GM12878 (cell line): ENCODE data around the gene MMP10. TPM values are rescaled to one million over a fixed set of nuclear protein-coding genes. Genes with fewer than 3 reads are reported as not detected.

Experiments
- ATAC-seq: fragments of 200-7000 bp; cut with Tn5 transposase; 3 replicates; pipeline ENCODE4 v1.9.1; 2020; ENCODE audit warnings: mild to moderate bottlenecking, moderate library complexity
- BruUV-seq: library from RNA; stranded (reverse); fragments of 400-500 nt; replicated peaks from 2 replicates; lab custom pipeline; 2021; lab: Mats Ljungman, UMichigan
- CTCF ChIA-PET: fragments of 300-600 bp; sonication (Branson Sonifier 250); formaldehyde crosslinking; extraction: SDS; loops from one replicate; lab custom pipeline; 2021; ENCODE audit warnings: inconsistent platforms; lab: Yijun Ruan, JAX
- POLR2A ChIA-PET: fragments of 350-600 bp; formaldehyde crosslinking; extraction: SDS; loops from one replicate; lab custom pipeline; 2021; ENCODE audit warnings: inconsistent platforms; lab: Charles Lee
- RAD21 ChIA-PET: fragments of 300-600 bp; sonication (Branson Sonifier 250); formaldehyde crosslinking; loops from one replicate; lab custom pipeline; 2023; ENCODE audit warnings: antibody characterized with exemption; ENCODE audit not compliant: unreplicated experiment; lab: Charles Lee
- SMC1A ChIA-PET: fragments of 300-600 bp; sonication (Branson Sonifier 250); formaldehyde crosslinking; loops from one replicate; lab custom pipeline; 2023; ENCODE audit not compliant: unreplicated experiment, uncharacterized antibody; lab: Charles Lee
- DNase-seq: peaks from one replicate; pipeline ENCODE4 v3.0.0-alpha.2; 2011; ENCODE audit warnings: low read depth, low spot score
- FAIRE-seq: peaks from 3 replicates; lab custom pipeline; 2011; peaks lifted over from hg19 to GRCh38; lab: Jason Lieb, UNC
- H2AFZ ChIP-seq: 2 replicates; pipeline ENCODE4 v1.6.0; 2011; ENCODE audit warnings: low read depth, low read length, control low read depth; ENCODE audit not compliant: control insufficient read depth
- H3K27ac ChIP-seq: 2 replicates; pipeline ENCODE4 v1.5.1; 2011; ENCODE audit warnings: control low read depth; ENCODE audit not compliant: control insufficient read depth, insufficient read depth
- H3K27me3 ChIP-seq, 2 experiments: replicated peaks in 1 of 2; 2 replicates each; pipeline versions ENCODE4 v1.6.0 to v1.6.1; 2011; ENCODE audit warnings: low read length in 1 of 2; ENCODE audit not compliant: control insufficient read depth in 2 of 2, insufficient read depth in 2 of 2
- H3K36me3 ChIP-seq, 2 experiments: 2 replicates each; pipeline ENCODE4 v1.5.1; 2011; ENCODE audit warnings: low read length in 1 of 2; ENCODE audit not compliant: control insufficient read depth in 2 of 2, insufficient read depth in 2 of 2
- H3K4me1 ChIP-seq: 2 replicates; pipeline ENCODE4 v1.6.1; 2011; ENCODE audit warnings: mild to moderate bottlenecking, low read length, moderate library complexity, mixed read lengths; ENCODE audit not compliant: control insufficient read depth, insufficient read depth
- H3K4me2 ChIP-seq: 2 replicates; pipeline ENCODE4 v1.6.0; 2011; ENCODE audit warnings: control low read depth; ENCODE audit not compliant: control insufficient read depth, insufficient read depth
- H3K4me3 ChIP-seq: fragments of 200-600 bp; sonication (generic); 2 replicates; pipeline ENCODE4 v1.5.1; 2016
- H3K79me2 ChIP-seq: 2 replicates; pipeline ENCODE4 v1.6.0; 2011; ENCODE audit warnings: low read length; ENCODE audit not compliant: control insufficient read depth, insufficient read depth
- H3K9ac ChIP-seq: 2 replicates; pipeline ENCODE4 v1.8.0; 2011; ENCODE audit warnings: low read length, control low read depth, mixed read lengths; ENCODE audit not compliant: control insufficient read depth, insufficient read depth
- H3K9me3 ChIP-seq: replicated peaks from 3 replicates; pipeline ENCODE4 v1.5.1; 2011; ENCODE audit warnings: mild to moderate bottlenecking, low read length; ENCODE audit not compliant: control insufficient read depth, insufficient read depth
- H4K20me1 ChIP-seq: 2 replicates; pipeline ENCODE4 v1.6.0; 2011; ENCODE audit not compliant: control insufficient read depth, insufficient read depth
- CBFB ChIP-seq: IDR thresholded peaks from 2 replicates; pipeline ENCODE4 v1.6.1; 2016; ENCODE audit warnings: antibody characterized with exemption, low read depth
- EZH2 ChIP-seq: IDR thresholded peaks from 2 replicates; pipeline ENCODE4 v1.6.1; 2012; ENCODE audit warnings: low read depth, mild to moderate bottlenecking, control low read depth, inconsistent platforms, low read length, borderline replicate concordance; ENCODE audit not compliant: control insufficient read depth
- GATAD2B ChIP-seq: fragments of 450-650 bp; conservative IDR thresholded peaks from 2 replicates; pipeline ENCODE4 v1.6.1; 2017; ENCODE audit warnings: low read depth, mild to moderate bottlenecking, moderate library complexity
- IKZF2 ChIP-seq, 2 experiments: fragments of 450-650 bp; IDR thresholded peaks; 2 replicates each; pipeline ENCODE4 v1.6.1; 2017; ENCODE audit warnings: mild to moderate bottlenecking in 2 of 2, moderate library complexity in 2 of 2
- NFYB ChIP-seq: IDR thresholded peaks from 2 replicates; pipeline ENCODE4 v1.6.1; 2011; ENCODE audit warnings: low read depth, mild to moderate bottlenecking, low read length, improper control_type of control experiment, moderate library complexity; ENCODE audit not compliant: insufficient read depth
- POLR2AphosphoS5 ChIP-seq: IDR thresholded peaks from 2 replicates; pipeline ENCODE4 v1.6.1; 2011; ENCODE audit warnings: mild to moderate bottlenecking, low read length, inconsistent platforms
- RELA ChIP-seq: fragments of 450-650 bp; IDR thresholded peaks from 2 replicates; pipeline ENCODE4 v1.8.0; 2014; ENCODE audit warnings: borderline replicate concordance; ENCODE audit not compliant: partially characterized antibody
- REST ChIP-seq: IDR thresholded peaks from 2 replicates; pipeline ENCODE4 v1.6.1; 2012; ENCODE audit warnings: mild to moderate bottlenecking, low read depth, low read length
- SMAD5 ChIP-seq: IDR thresholded peaks from 2 replicates; pipeline ENCODE4 v1.6.1; 2016; ENCODE audit warnings: antibody characterized with exemption, low read depth
- YBX1 ChIP-seq: fragments of 450-650 bp; IDR thresholded peaks from 2 replicates; pipeline ENCODE4 v1.6.1; 2016; ENCODE audit warnings: antibody characterized with exemption
- YY1 ChIP-seq: IDR thresholded peaks from 2 replicates; pipeline ENCODE4 v1.6.1; 2011; ENCODE audit warnings: low read depth, mild to moderate bottlenecking, low read length
- ZNF207 ChIP-seq: fragments of 450-650 bp; IDR thresholded peaks from 2 replicates; pipeline ENCODE4 v1.6.1; 2014; ENCODE audit warnings: antibody characterized with exemption, mild to moderate bottlenecking, borderline replicate concordance
- ZNF592 ChIP-seq: fragments of 450-650 bp; IDR thresholded peaks from 2 replicates; pipeline ENCODE4 v1.6.1; 2017; ENCODE audit warnings: mild to moderate bottlenecking, moderate library complexity
- in situ Hi-C: fragments of 300-500 bp; cut with MboI; formaldehyde crosslinking; loops from 9 replicates; pipeline ENCODE4 v1.14.3; 2018; ENCODE audit warnings: mixed read lengths
- intact Hi-C: fragments of 100-400 bp; cut with micrococcal nuclease; formaldehyde crosslinking; loops from one replicate; pipeline ENCODE4 v1.14.2; 2022; ENCODE audit not compliant: unreplicated experiment
- polyA plus RNA-seq, 11 experiments: library from polyadenylated mRNA; depleted of rRNA in 4 of 11; unstranded in 6 of 11; stranded (reverse) in 5 of 11; fragments of >200 nt; fragmentation: Nextera tagmentation in 4 of 11; fragmentation: Illumina TruSeq in 1 of 11; extraction: Ambion mirVana in 4 of 11; extraction: Trizol in 1 of 11; gene quantifications; 1 replicate in 1 of 11; 2 replicates in 10 of 11; pipeline versions ENCODE4 v1.2.1 to v1.2.3, GENCODE V29; 2011 to 2016; ENCODE audit warnings: inconsistent platforms in 2 of 11, missing spikeins in 2 of 11, low read depth in 1 of 11
- total RNA-seq, 4 experiments: library from RNA; depleted of rRNA in 3 of 4; stranded (reverse); fragments of >200 nt in 3 of 4; fragmentation: Illumina TruSeq in 1 of 4; extraction: Trizol in 1 of 4; gene quantifications; 2 replicates each; pipeline versions ENCODE4 v1.2.1 to v1.2.3, GENCODE V29; 2013 to 2021
- TF ChIP-seq, protein P1 (sequence below): IDR thresholded peaks from 2 replicates; pipeline ENCODE4 v1.6.1; 2011; ENCODE audit warnings: mild to moderate bottlenecking, low read depth, low read length, moderate library complexity; ENCODE audit not compliant: insufficient replicate concordance

The MMP10 gene
- total and polyA plus RNA-seq, 10 of the 15 experiments (the other 5 are each of a cell fraction or from before 2014, with no cell fraction given): not detected

- Histone ChIP-seq H3K9ac (no peak overlapping the region), H4K20me1 (no peaks in the 10 kb centered on the region), H3K27me3 (no peaks in the 10 kb centered on the region)
- no peak for FAIRE-seq
- ChIA-PET POLR2A (no interaction called here), CTCF (no interaction called here)
- no peak for TF ChIP-seq REST
- TF ChIP-seq YBX1: no peak
- TF ChIP-seq ZNF207: no peak
- no peak for TF ChIP-seq CBFB
- TF ChIP-seq RELA: no peak
- TF ChIP-seq GATAD2B: no peak
- no peak for TF ChIP-seq EZH2
- TF ChIP-seq NFYB: no peak
- TF ChIP-seq SMAD5: no peak
- TF ChIP-seq IKZF2 (IDR thresholded peaks at IDR 0.05): no peak
- no peak for TF ChIP-seq POLR2AphosphoS5
- TF ChIP-seq, protein P1, sequence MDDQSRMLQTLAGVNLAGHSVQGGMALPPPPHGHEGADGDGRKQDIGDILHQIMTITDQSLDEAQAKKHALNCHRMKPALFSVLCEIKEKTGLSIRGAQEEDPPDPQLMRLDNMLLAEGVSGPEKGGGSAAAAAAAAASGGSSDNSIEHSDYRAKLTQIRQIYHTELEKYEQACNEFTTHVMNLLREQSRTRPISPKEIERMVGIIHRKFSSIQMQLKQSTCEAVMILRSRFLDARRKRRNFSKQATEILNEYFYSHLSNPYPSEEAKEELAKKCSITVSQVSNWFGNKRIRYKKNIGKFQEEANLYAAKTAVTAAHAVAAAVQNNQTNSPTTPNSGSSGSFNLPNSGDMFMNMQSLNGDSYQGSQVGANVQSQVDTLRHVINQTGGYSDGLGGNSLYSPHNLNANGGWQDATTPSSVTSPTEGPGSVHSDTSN: no peak
- no peak for TF ChIP-seq ZNF592
- no peak for TF ChIP-seq YY1
- TF ChIP-seq, all 136 proteins: peak for 0
- Histone ChIP-seq H3K4me3 (no peak overlapping the region), H3K4me1 (no peaks in the 10 kb centered on the region), H3K36me3 (no peaks in the 10 kb centered on the region), H2AFZ (no peak overlapping the region), H3K27ac (no peak overlapping the region), H3K4me2 (no peak overlapping the region), H3K9me3 (no peaks in the 10 kb centered on the region), H3K79me2 (no peaks in the 10 kb centered on the region)
- DNase-seq (no peak), ATAC-seq (no peak)
- ChIA-PET SMC1A (no interaction called here), RAD21 (no interaction called here)
- in situ Hi-C loops (no loop called here), intact Hi-C loops (no loop called here)
- no TSS peak for BruUV-seq
Measured at GRCh38 chr11:102770191-102770590, 10.2 kb downstream of the MMP10 start.
